Stimulated activated CD4-positive, alpha-beta T cell treated with anti-CD3 and anti-CD28 coated beads, Interleukin-1b, Interleukin-23, amount 100 ng/mL, for 48 hours (primary cell): ENCODE data around the gene STAT5B.
"Not testable (repeated sequence)": the region's sequence is repeated elsewhere in the genome, so short reads cannot be mapped to it uniquely, and the experiment has no call there.

Source experiments
- DNase-seq: peaks from one replicate; pipeline ENCODE4 v3.0.0-alpha.2; 2020

Gene STAT5B

GRCh38 chr17:42193216-42193968, 82.8 kb downstream of the STAT5B start:
- no peak for DNase-seq

GRCh38 chr17:42192189-42193126, 83.7 kb downstream of the STAT5B start:
- no peak for DNase-seq

- no peak for DNase-seq
These were observed 84.9 kb downstream of the STAT5B start for GRCh38 chr17:42191275-42191608.

GRCh38 chr17:42190491-42191274, 85.5 kb downstream of the STAT5B start:
- DNase-seq: no peak

GRCh38 chr17:42189651-42189965, 86.6 kb downstream of the STAT5B start:
- DNase-seq: no peak

- DNase-seq: no peak
These were observed 87.2 kb downstream of the STAT5B start for GRCh38 chr17:42188749-42189650.

GRCh38 chr17:42187833-42188232, 88.4 kb downstream of the STAT5B start:
- no peak for DNase-seq

- DNase-seq: not testable (repeated sequence)
These were observed 90.0 kb downstream of the STAT5B start for GRCh38 chr17:42186191-42186590.

- DNase-seq: no peak
These were observed 90.6 kb downstream of the STAT5B start for GRCh38 chr17:42185621-42185930.

GRCh38 chr17:42184713-42185620, 91.2 kb downstream of the STAT5B start, which contains the start of gene HCRT:
Gene HCRT, minus strand, starts transcription at chr17:42185452. Its CDS starts 87 bp downstream, at chr17:42185365.
- DNase-seq: no peak

GRCh38 chr17:42183741-42184711, 92.2 kb downstream of the STAT5B start:
- peak; percentile 80 for DNase-seq

GRCh38 chr17:42182927-42183734, 93.1 kb downstream of the STAT5B start:
- no peak for DNase-seq

- no peak for DNase-seq
These were observed 94.4 kb downstream of the STAT5B start for GRCh38 chr17:42181851-42182207.

GRCh38 chr17:42180922-42181850, 95.0 kb downstream of the STAT5B start, which contains the start of gene KCNH4:
Gene KCNH4, minus strand, starts transcription at chr17:42181142. Its CDS starts 197 bp downstream, at chr17:42180945.
- peak; percentile 93 for DNase-seq

- DNase-seq: no peak
These were observed 95.7 kb downstream of the STAT5B start for GRCh38 chr17:42180411-42180921.

GRCh38 chr17:42179911-42180410, 96.2 kb downstream of the STAT5B start:
- DNase-seq: peak; percentile 29

GRCh38 chr17:42179335-42179734, 96.9 kb downstream of the STAT5B start:
- DNase-seq: no peak
